HFFc6 (cell line): Measurements from ENCODE around the gene LHX4. TPM values are rescaled to one million over a fixed set of nuclear protein-coding genes. Genes with fewer than 3 reads are reported as not detected.

Experiments used
- DNase-seq: peaks from one replicate; pipeline ENCODE4 v3.0.0-alpha.2; 2018
- H3K27ac Mint-ChIP-seq: 2 replicates; pipeline ENCODE4 v1.8.0; 2020; ENCODE audit warnings: mild to moderate bottlenecking, mixed read lengths
- H3K27me3 Mint-ChIP-seq: 2 replicates; pipeline ENCODE4 v1.8.0; 2021; ENCODE audit warnings: mild to moderate bottlenecking, moderate library complexity, mixed read lengths; ENCODE audit not compliant: insufficient read depth
- H3K36me3 Mint-ChIP-seq: 2 replicates; pipeline ENCODE4 v1.8.0; 2021; ENCODE audit warnings: low read depth, mixed read lengths
- H3K4me1 Mint-ChIP-seq: 2 replicates; pipeline ENCODE4 v1.8.0; 2020; ENCODE audit warnings: low read depth, mixed read lengths
- H3K4me3 Mint-ChIP-seq: 2 replicates; pipeline ENCODE4 v1.8.0; 2020; ENCODE audit warnings: mild to moderate bottlenecking, moderate library complexity, mixed read lengths
- H3K9me3 Mint-ChIP-seq: 2 replicates; pipeline ENCODE4 v1.8.0; 2020; ENCODE audit warnings: mild to moderate bottlenecking, mixed read lengths
- total RNA-seq, 6 experiments: library from RNA; stranded (reverse); fragmentation: NEBNext Ultra II Directional; extraction: Animal tissue kit (Norgen Biotek cat#: 25700); gene quantifications; 2 replicates in 1 of 6; 3 replicates in 5 of 6; pipeline ENCODE4 v1.2.3, GENCODE V29; 2021
- TF ChIP-seq, protein P1 (sequence below): fragments of 200-600 bp; sonication (generic); IDR thresholded peaks from 2 replicates; pipeline ENCODE4 v1.5.0; 2021; ENCODE audit warnings: antibody characterized with exemption, mild to moderate bottlenecking

LHX4 gene
- total RNA-seq, 6 experiments from 2014 or later: 0.28 to 0.71 (median 0.41) TPM

DNA sequence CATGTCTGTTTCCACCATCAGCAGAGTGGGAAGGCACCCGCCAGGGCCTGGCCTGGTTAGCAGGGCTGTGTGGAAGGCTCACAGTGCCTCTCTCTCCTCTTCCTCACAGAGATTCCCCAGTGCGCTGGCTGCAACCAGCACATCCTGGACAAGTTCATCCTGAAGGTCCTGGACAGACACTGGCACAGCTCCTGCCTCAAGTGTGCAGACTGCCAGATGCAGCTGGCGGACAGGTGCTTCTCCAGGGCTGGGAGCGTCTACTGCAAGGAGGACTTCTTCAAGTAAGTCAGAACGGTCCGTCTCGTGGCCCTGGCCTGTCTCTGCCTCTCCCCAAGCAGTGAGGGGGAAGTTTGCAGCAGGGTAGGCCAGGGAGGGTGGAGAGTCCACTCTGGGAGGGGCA is 18.1 kb downstream of the LHX4 start:
- TF ChIP-seq, protein P1, sequence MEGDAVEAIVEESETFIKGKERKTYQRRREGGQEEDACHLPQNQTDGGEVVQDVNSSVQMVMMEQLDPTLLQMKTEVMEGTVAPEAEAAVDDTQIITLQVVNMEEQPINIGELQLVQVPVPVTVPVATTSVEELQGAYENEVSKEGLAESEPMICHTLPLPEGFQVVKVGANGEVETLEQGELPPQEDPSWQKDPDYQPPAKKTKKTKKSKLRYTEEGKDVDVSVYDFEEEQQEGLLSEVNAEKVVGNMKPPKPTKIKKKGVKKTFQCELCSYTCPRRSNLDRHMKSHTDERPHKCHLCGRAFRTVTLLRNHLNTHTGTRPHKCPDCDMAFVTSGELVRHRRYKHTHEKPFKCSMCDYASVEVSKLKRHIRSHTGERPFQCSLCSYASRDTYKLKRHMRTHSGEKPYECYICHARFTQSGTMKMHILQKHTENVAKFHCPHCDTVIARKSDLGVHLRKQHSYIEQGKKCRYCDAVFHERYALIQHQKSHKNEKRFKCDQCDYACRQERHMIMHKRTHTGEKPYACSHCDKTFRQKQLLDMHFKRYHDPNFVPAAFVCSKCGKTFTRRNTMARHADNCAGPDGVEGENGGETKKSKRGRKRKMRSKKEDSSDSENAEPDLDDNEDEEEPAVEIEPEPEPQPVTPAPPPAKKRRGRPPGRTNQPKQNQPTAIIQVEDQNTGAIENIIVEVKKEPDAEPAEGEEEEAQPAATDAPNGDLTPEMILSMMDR: no peak
- Mint-ChIP-seq H3K27me3 (peaks cover 13% of the 10 kb centered on the region; the same call in 1 of the 2 replicates), H3K4me1 (peaks cover 9% of the 10 kb centered on the region; the same call in 1 of the 2 replicates), H3K36me3 (no peaks in the 10 kb centered on the region), H3K27ac (no peak overlapping the region), H3K4me3 (no peak overlapping the region), H3K9me3 (no peaks in the 10 kb centered on the region)
- no peak for DNase-seq

DNA sequence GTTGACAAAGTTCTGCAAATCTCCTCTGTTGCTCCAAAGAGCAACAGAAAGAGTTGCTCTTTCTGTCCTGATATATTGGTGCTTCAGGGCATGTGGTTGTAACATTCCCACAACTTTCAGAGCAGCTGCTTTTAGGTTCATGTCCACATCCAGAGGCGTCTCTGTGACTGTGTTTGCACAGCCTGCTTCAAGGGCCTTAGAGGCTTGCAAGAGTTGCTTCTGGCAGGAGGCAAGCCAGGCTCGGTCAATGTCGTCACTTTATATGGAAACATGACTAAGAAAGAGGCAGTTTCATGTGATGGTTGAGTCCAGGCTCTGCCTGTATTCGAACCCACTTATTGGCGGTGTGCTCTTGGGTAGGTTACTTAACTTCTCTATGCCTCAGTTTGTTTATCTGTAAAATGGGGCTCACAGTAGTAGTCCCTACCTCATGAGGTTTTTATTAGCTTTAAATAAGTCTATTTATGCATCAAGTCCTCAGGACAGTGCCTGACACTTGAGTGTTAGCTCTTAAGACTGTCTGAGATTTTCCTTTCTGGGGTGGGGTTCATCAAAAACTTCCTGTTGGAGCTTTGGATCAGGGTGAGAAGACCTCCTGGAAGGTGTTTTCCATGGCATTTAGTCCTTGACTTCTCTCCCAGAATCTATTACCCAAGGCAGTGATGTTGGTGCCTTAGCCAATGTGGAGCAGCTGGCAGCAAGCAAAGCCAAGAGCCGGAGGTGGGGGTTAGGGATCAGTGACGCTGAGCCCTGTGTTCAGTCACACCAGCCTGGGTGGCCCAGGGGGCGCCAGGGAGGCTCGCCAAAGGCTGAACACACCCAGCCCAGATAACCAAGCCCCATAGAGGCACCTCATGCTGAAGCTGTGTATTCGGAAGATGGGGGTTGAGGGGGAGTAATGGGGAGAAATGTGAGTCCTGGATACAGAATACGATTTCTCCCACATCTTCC is 18.9 kb downstream of the LHX4 start:
- Mint-ChIP-seq H3K9me3 (no peaks in the 10 kb centered on the region), H3K36me3 (no peaks in the 10 kb centered on the region), H3K27ac (no peak overlapping the region), H3K4me1 (peaks cover 9% of the 10 kb centered on the region; the same call in 1 of the 2 replicates), H3K4me3 (no peak overlapping the region), H3K27me3 (peaks cover 17% of the 10 kb centered on the region; the same call in 1 of the 2 replicates)
- TF ChIP-seq, protein P1: no peak; the same call in 1 of the 2 replicates
- no peak for DNase-seq

DNA sequence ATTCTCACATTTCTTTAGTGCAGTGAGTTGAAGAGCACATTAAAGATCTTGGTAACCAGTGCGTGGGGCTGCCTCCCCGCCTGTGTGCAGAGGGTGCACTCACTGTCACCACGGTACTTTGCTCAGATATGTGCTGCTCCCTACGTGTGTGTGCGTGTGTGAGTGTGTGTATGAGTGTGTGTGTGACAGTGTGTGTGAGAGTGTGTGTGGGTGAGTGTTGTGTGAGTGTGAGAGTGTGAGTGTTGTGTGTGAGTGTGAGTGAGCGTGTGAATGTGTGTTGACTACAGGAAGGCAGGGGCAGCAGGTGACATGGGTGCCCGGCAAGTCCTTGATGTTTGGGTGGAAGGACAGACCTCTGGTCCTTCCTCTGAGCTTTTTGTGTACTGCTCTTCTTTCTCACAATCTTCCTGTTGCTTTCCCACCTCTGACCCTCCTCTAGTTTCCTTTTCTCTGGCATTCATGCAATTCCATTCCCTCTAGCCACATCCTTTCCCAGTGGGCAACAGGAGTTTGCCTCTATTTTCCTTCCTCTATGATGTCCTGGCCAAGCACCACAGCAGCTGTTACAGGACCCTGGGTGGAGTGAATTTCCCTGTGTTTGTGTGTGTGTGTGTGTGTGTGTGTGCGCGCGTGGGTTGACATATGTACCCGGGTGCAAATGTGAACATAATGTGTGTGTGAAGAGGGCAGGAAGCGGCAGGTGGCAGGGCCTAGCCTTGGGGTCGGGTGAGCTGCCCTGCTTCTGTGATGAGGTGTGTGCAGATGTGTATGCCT is 19.8 kb downstream of the LHX4 start:
- H3K9me3 Mint-ChIP-seq: no peaks in the 10 kb centered on the region
- no peak for DNase-seq

DNA sequence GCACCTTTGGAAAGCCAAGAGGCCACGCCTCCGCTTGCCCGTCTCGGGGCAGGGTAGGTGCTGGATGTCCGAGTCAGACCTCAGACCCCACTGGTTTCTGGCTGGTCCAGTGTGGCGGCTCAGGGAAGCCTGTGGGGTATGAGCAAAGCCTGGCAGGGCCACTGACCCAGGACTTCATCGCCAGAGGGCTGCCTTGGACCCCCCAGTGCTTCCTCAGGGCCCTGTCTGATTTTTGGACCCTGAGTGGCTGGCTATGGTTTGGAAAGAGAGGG is 20.4 kb downstream of the LHX4 start:
- Mint-ChIP-seq H3K9me3 (no peaks in the 10 kb centered on the region), H3K27ac (no peak overlapping the region), H3K4me1 (peaks cover 9% of the 10 kb centered on the region; the same call in 1 of the 2 replicates), H3K4me3 (no peak overlapping the region), H3K27me3 (peaks cover 13% of the 10 kb centered on the region), H3K36me3 (no peaks in the 10 kb centered on the region)
- no peak for DNase-seq
- TF ChIP-seq, protein P1: no peak

More for the DNA sequence above, 19.8 kb downstream of the LHX4 start:
- H3K27me3 Mint-ChIP-seq: peaks cover 15% of the 10 kb centered on the region
- TF ChIP-seq, protein P1: no peak
- H3K36me3 Mint-ChIP-seq: no peaks in the 10 kb centered on the region
- H3K4me1 Mint-ChIP-seq: peaks cover 9% of the 10 kb centered on the region; the same call in 1 of the 2 replicates
- H3K4me3 Mint-ChIP-seq: no peak overlapping the region
- no peak overlapping the region for H3K27ac Mint-ChIP-seq

DNA sequence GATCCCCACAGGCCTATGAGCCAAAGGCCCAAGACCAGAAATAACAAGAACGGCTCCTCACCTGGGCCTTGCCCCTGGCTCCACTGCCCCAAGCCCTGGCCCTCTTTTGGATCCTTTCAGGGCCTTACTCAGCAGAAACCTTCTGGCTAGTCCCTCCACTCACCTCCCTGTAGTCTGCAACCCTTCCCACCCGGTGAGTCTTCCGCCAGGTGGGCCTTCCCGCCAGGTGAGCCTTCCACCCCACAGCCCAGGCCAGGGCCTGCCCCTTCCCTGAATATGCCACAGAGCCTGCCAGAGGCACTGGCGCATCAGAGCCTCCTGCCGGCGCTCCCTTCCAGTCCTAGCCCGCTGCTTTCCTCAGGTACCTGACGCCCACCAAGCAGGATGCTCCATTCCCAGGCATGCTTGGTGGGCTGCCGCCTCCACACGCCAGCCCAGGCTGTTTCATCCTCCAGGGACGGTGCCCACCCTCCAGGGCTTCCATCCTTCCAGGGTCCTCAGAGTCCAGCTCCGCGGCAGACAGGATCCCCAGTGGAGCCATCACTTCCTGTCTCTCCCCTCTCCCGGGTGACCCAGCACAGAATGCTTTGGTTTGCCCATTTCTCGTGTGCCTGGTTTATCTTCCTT is 20.9 kb downstream of the LHX4 start:
- H3K27me3 Mint-ChIP-seq: peaks cover 10% of the 10 kb centered on the region
- H3K4me1 Mint-ChIP-seq: peaks cover 9% of the 10 kb centered on the region; the same call in 1 of the 2 replicates
- TF ChIP-seq, protein P1: no peak
- H3K27ac Mint-ChIP-seq: no peak overlapping the region
- H3K9me3 Mint-ChIP-seq: no peaks in the 10 kb centered on the region
- DNase-seq: no peak
- H3K4me3 Mint-ChIP-seq: no peak overlapping the region
- H3K36me3 Mint-ChIP-seq: no peaks in the 10 kb centered on the region
